GM23338 (cell line): ENCODE measurements around the gene SCNN1B. TPM values are rescaled to one million over a fixed set of nuclear protein-coding genes. Genes with fewer than 3 reads are reported as not detected.

Experiments used
- ATAC-seq: fragments of 200-7000 bp; cut with Tn5 transposase; 3 replicates; pipeline ENCODE4 v1.9.1; 2020
- DNase-seq: peaks from one replicate; pipeline ENCODE4 v3.0.0-alpha.2; 2015; ENCODE audit warnings: low spot score
- H2AFZ ChIP-seq: fragments of 200-600 bp; sonication (generic); 2 replicates; pipeline ENCODE4 v1.8.0; 2016; ENCODE audit warnings: antibody characterized with exemption, mild to moderate bottlenecking, moderate library complexity
- H3F3A ChIP-seq: fragments of 200-600 bp; sonication (generic); replicated peaks from 2 replicates; pipeline ENCODE4 v1.8.0; 2017; ENCODE audit warnings: antibody characterized with exemption, mixed run types, low read depth
- H3K27ac ChIP-seq: fragments of 200-600 bp; sonication (generic); 2 replicates; pipeline ENCODE4 v1.6.1; 2016; ENCODE audit warnings: low read depth
- H3K27me3 ChIP-seq: fragments of 200-600 bp; sonication (generic); 2 replicates; pipeline ENCODE4 v1.8.0; 2016; ENCODE audit warnings: mild to moderate bottlenecking, mixed run types, moderate library complexity; ENCODE audit not compliant: insufficient read depth
- H3K36me3 ChIP-seq: fragments of 200-600 bp; sonication (generic); 2 replicates; pipeline ENCODE4 v1.8.0; 2016; ENCODE audit warnings: mild to moderate bottlenecking; ENCODE audit not compliant: insufficient read depth
- H3K4me1 ChIP-seq: fragments of 200-600 bp; sonication (generic); 2 replicates; pipeline ENCODE4 v1.8.0; 2016; ENCODE audit warnings: mild to moderate bottlenecking, moderate library complexity; ENCODE audit not compliant: insufficient read depth
- H3K4me2 ChIP-seq: fragments of 200-600 bp; sonication (generic); 2 replicates; pipeline ENCODE4 v1.7.1; 2017; ENCODE audit warnings: mixed run types
- H3K4me3 ChIP-seq: fragments of 200-600 bp; sonication (generic); 2 replicates; pipeline ENCODE4 v1.6.1; 2016; ENCODE audit warnings: mixed run types
- H3K79me2 ChIP-seq: fragments of 200-600 bp; sonication (generic); replicated peaks from 2 replicates; pipeline ENCODE4 v1.8.0; 2017; ENCODE audit warnings: mild to moderate bottlenecking; ENCODE audit not compliant: insufficient read depth
- H3K9me2 ChIP-seq: fragments of 200-600 bp; sonication (generic); 2 replicates; pipeline ENCODE4 v1.8.0; 2017; ENCODE audit not compliant: insufficient read depth
- H4K20me1 ChIP-seq: fragments of 200-600 bp; sonication (generic); replicated peaks from 2 replicates; pipeline ENCODE4 v1.8.0; 2017; ENCODE audit warnings: mild to moderate bottlenecking; ENCODE audit not compliant: insufficient read depth
- H3K27ac Mint-ChIP-seq: 2 replicates; pipeline ENCODE4 v1.8.0; 2020; ENCODE audit warnings: inconsistent platforms, mild to moderate bottlenecking, moderate library complexity, mixed read lengths
- H3K27me3 Mint-ChIP-seq: 3 replicates; pipeline ENCODE4 v1.8.0; 2022; ENCODE audit warnings: low read depth, mild to moderate bottlenecking, moderate library complexity, mixed read lengths, inconsistent platforms; ENCODE audit not compliant: insufficient read depth, poor library complexity
- H3K36me3 Mint-ChIP-seq: 3 replicates; pipeline ENCODE4 v1.8.0; 2021; ENCODE audit warnings: low read depth, mild to moderate bottlenecking, inconsistent platforms, moderate library complexity, mixed read lengths
- H3K4me1 Mint-ChIP-seq: 3 replicates; pipeline ENCODE4 v1.8.0; 2020; ENCODE audit warnings: mild to moderate bottlenecking, inconsistent platforms, mixed read lengths
- H3K4me3 Mint-ChIP-seq: 3 replicates; pipeline ENCODE4 v1.8.0; 2021; ENCODE audit warnings: moderate library complexity, mild to moderate bottlenecking, inconsistent platforms, mixed read lengths
- H3K9me3 Mint-ChIP-seq: 3 replicates; pipeline ENCODE4 v1.8.0; 2020; ENCODE audit warnings: moderate library complexity, mild to moderate bottlenecking, inconsistent platforms, mixed read lengths
- CREB1 ChIP-seq: fragments of 250-450 bp; sonication (Bioruptor Pico); IDR thresholded peaks from 2 replicates; pipeline ENCODE4 v1.5.0; 2020; ENCODE audit warnings: low read depth, mild to moderate bottlenecking, moderate library complexity
- CTCF ChIP-seq, 2 experiments: fragments of 200-600 bp in 1 of 2; sonication (generic) in 1 of 2; conservative IDR thresholded peaks; 2 replicates each; pipeline versions ENCODE4 v1.5.1 to v1.6.1; 2016 to 2017; ENCODE audit warnings: antibody characterized with exemption in 2 of 2, low read depth in 2 of 2, mild to moderate bottlenecking in 2 of 2, moderate library complexity in 1 of 2
- EZH2 ChIP-seq: fragments of 200-600 bp; sonication (generic); IDR thresholded peaks from one replicate; pipeline ENCODE4 v1.8.0; 2017; ENCODE audit warnings: antibody characterized with exemption, mild to moderate bottlenecking, low read depth; ENCODE audit not compliant: unreplicated experiment
- EZH2phosphoT487 ChIP-seq: fragments of 200-600 bp; sonication (generic); IDR thresholded peaks from one replicate; pipeline ENCODE4 v1.8.1; 2018; ENCODE audit warnings: antibody characterized with exemption; ENCODE audit not compliant: unreplicated experiment
- JUNB ChIP-seq: IDR thresholded peaks from one replicate; pipeline ENCODE4 v1.6.1; 2016; ENCODE audit warnings: antibody characterized with exemption; ENCODE audit not compliant: unreplicated experiment
- NANOG ChIP-seq: IDR thresholded peaks from 2 replicates; pipeline ENCODE4 v1.6.1; 2016; ENCODE audit warnings: antibody characterized with exemption, borderline replicate concordance
- POLR2AphosphoS5 ChIP-seq: IDR thresholded peaks from 2 replicates; pipeline ENCODE4 v1.6.1; 2016; ENCODE audit warnings: antibody characterized with exemption, low read depth
- STAT1 ChIP-seq: IDR thresholded peaks from one replicate; pipeline ENCODE4 v1.6.1; 2016; ENCODE audit warnings: antibody characterized with exemption; ENCODE audit not compliant: unreplicated experiment
- ZNF114 ChIP-seq: fragments of 250-450 bp; sonication (Bioruptor Pico); IDR thresholded peaks from 2 replicates; pipeline ENCODE4 v1.5.0; 2020; ENCODE audit warnings: mild to moderate bottlenecking, moderate library complexity
- ZNF331 ChIP-seq: fragments of 250-450 bp; sonication (Bioruptor Pico); IDR thresholded peaks from 2 replicates; pipeline ENCODE4 v1.5.0; 2020; ENCODE audit warnings: low read depth, mild to moderate bottlenecking, moderate library complexity
- polyA plus RNA-seq: library from polyadenylated mRNA; unstranded; fragments of >200 nt; fragmentation: Nextera tagmentation; extraction: Ambion mirVana; gene quantifications from 2 replicates; pipeline ENCODE4 v1.2.1, GENCODE V29; 2016
- total RNA-seq: library from RNA; depleted of rRNA; stranded (reverse); fragments of >200 nt; shearing (Covaris generic); gene quantifications from 2 replicates; pipeline ENCODE4 v1.2.3, GENCODE V29; 2014
- TF ChIP-seq, protein P1 (sequence below): IDR thresholded peaks from 2 replicates; pipeline ENCODE4 v1.6.1; 2016; ENCODE audit warnings: antibody characterized with exemption

SCNN1B gene
- total and polyA plus RNA-seq, 2 experiments from 2014 or later: 0.78 to 1.1 TPM

GRCh38 chr16:23318639-23319038 is 16.5 kb downstream of the SCNN1B start (continued):
- TF ChIP-seq EZH2: no peak
- no peak for TF ChIP-seq CTCF (conservative IDR thresholded peaks at IDR 0.05; ENCODE audit: low read depth in 2 of 2)
- no peak for TF ChIP-seq JUNB

DNA sequence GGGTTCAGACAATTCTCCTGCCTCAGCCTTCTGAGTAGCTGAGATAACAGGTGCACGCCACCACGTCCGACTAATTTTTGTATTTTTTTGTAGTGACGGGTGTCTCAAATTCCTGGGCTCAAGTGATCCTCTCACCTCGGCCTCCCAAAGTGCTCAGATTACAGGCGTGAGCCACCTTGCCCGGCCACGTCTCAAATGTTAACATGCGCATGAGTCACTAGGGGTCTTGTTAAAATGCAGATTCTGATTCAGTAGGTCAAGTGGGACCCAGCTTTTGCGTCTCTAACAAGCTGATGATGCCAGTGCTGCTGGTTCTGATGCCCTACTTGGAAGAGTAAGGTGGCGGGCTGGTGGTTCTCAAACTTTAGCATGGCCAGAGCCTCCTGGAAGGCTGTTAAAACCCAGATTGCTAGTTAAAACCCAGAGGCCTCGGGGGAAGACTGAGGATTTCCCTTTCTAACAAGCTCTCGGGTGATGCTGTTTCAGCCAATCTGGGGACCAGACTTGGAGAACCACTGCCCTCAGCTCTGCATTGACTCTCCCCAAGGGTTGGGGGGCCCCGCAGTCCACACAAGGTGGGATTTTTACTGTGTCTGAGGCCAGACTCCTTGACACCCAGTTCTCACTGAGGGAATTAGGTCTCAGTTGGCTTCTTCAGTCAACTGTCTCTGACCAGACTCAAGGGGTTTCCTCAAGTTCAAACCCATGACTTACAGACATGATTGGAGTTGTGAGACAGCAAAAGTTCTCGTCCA is 17.9 kb downstream of the SCNN1B start:
- peaks cover 5% of the 10 kb centered on the region; the same call in 1 of the 2 replicates for H3K4me1 ChIP-seq
- DNase-seq (no peak), ATAC-seq (no peak)
- no peak overlapping the region for H2AFZ ChIP-seq
- no peak overlapping the region for H3K4me3 ChIP-seq
- no peak overlapping the region for H3K27ac ChIP-seq
- no peaks in the 10 kb centered on the region for H3K79me2 ChIP-seq
- H3K4me2 ChIP-seq: no peak overlapping the region
- peaks cover 8% of the 10 kb centered on the region; the same call in 1 of the 2 replicates for H3K9me2 ChIP-seq
- no peak overlapping the region for H3K27ac Mint-ChIP-seq
- no peaks in the 10 kb centered on the region for H3K27me3 ChIP-seq
- TF ChIP-seq POLR2AphosphoS5: no peak
- 0 out of 3 replicates have a peak, but pooled peaks cover 3% of the 10 kb centered on the region for H3K4me1 Mint-ChIP-seq
- H3K27me3 Mint-ChIP-seq: peaks cover 6% of the 10 kb centered on the region
- no peaks in the 10 kb centered on the region for H4K20me1 ChIP-seq
- no peaks in the 10 kb centered on the region for H3K36me3 ChIP-seq
- no peaks in the 10 kb centered on the region for H3K36me3 Mint-ChIP-seq
- no peaks in the 10 kb centered on the region for H3K9me3 Mint-ChIP-seq
- H3K4me3 Mint-ChIP-seq: no peak overlapping the region
- H3F3A ChIP-seq: no peaks in the 10 kb centered on the region

- no peaks in the 10 kb centered on the region for H3K27me3 ChIP-seq
- no peak overlapping the region for H3K27ac Mint-ChIP-seq
- H3K27ac ChIP-seq: no peak overlapping the region
- no peak for DNase-seq
- no peaks in the 10 kb centered on the region for H3F3A ChIP-seq
- no peak overlapping the region for H3K4me3 Mint-ChIP-seq
- H3K9me2 ChIP-seq: peaks cover 8% of the 10 kb centered on the region; the same call in 1 of the 2 replicates
- H3K36me3 Mint-ChIP-seq: no peaks in the 10 kb centered on the region
- H3K4me3 ChIP-seq: no peak overlapping the region
- no peak overlapping the region for H2AFZ ChIP-seq
- no peaks in the 10 kb centered on the region for H3K36me3 ChIP-seq
- H3K4me2 ChIP-seq: no peak overlapping the region
- peaks cover 8% of the 10 kb centered on the region for H3K27me3 Mint-ChIP-seq
- no peaks in the 10 kb centered on the region for H4K20me1 ChIP-seq
- TF ChIP-seq POLR2AphosphoS5: no peak
- TF ChIP-seq STAT1: no peak
- no peak for TF ChIP-seq CTCF (conservative IDR thresholded peaks at IDR 0.05; ENCODE audit: low read depth in 2 of 2)
- TF ChIP-seq ZNF114: no peak
- TF ChIP-seq, protein P1, sequence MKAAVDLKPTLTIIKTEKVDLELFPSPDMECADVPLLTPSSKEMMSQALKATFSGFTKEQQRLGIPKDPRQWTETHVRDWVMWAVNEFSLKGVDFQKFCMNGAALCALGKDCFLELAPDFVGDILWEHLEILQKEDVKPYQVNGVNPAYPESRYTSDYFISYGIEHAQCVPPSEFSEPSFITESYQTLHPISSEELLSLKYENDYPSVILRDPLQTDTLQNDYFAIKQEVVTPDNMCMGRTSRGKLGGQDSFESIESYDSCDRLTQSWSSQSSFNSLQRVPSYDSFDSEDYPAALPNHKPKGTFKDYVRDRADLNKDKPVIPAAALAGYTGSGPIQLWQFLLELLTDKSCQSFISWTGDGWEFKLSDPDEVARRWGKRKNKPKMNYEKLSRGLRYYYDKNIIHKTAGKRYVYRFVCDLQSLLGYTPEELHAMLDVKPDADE: no peak
- TF ChIP-seq EZH2: no peak
- TF ChIP-seq CREB1 (CRISPR knock-in tag): no peak
- TF ChIP-seq ZNF331 (CRISPR knock-in tag): no peak
- no peak for TF ChIP-seq NANOG
- no peak for TF ChIP-seq EZH2phosphoT487
- 0 out of 3 replicates have a peak, but pooled peaks cover 3% of the 10 kb centered on the region for H3K4me1 Mint-ChIP-seq
- H3K9me3 Mint-ChIP-seq: no peaks in the 10 kb centered on the region
- peak; percentile 34; the same call in 2 of the 3 replicates for ATAC-seq
- H3K4me1 ChIP-seq: peaks cover 5% of the 10 kb centered on the region; the same call in 1 of the 2 replicates
- no peaks in the 10 kb centered on the region for H3K79me2 ChIP-seq
These were observed 18.6 kb downstream of the SCNN1B start for GRCh38 chr16:23320693-23321092.
